H9 (cell line): ENCODE data around the gene SYT7. TPM values are rescaled to one million over a fixed set of nuclear protein-coding genes. Genes with fewer than 3 reads are reported as not detected.

ENCODE experiments used
- DNase-seq: peaks from one replicate; pipeline ENCODE4 v3.0.0-alpha.2; 2017
- H2AFZ ChIP-seq: one replicate; pipeline ENCODE4 v1.6.1; 2013; ENCODE audit warnings: mild to moderate bottlenecking, low read length, control low read depth, moderate library complexity
- H2AK5ac ChIP-seq: 2 replicates; pipeline ENCODE4 v1.6.1; 2013; ENCODE audit warnings: low read length, control low read depth, mixed read lengths; ENCODE audit not compliant: insufficient read length
- H2BK120ac ChIP-seq: one replicate; pipeline ENCODE4 v1.6.1; 2013; ENCODE audit warnings: low read depth, mild to moderate bottlenecking, low read length, control low read depth, inconsistent platforms; ENCODE audit not compliant: poor library complexity, severe bottlenecking
- H2BK12ac ChIP-seq: 2 replicates; pipeline ENCODE4 v1.6.1; 2013; ENCODE audit warnings: low read length, control low read depth, mixed read lengths, low read depth; ENCODE audit not compliant: insufficient read length
- H2BK15ac ChIP-seq: 2 replicates; pipeline ENCODE4 v1.6.1; 2013; ENCODE audit warnings: low read depth, low read length, control low read depth
- H2BK20ac ChIP-seq: one replicate; pipeline ENCODE4 v1.6.1; 2013; ENCODE audit warnings: low read depth, mild to moderate bottlenecking, low read length, control low read depth, inconsistent platforms; ENCODE audit not compliant: poor library complexity, severe bottlenecking
- H2BK5ac ChIP-seq: 2 replicates; pipeline ENCODE4 v1.6.1; 2013; ENCODE audit warnings: low read length, control low read depth, mixed read lengths; ENCODE audit not compliant: insufficient read length
- H3K14ac ChIP-seq: 2 replicates; pipeline ENCODE4 v1.6.1; 2013; ENCODE audit warnings: low read length, control low read depth; ENCODE audit not compliant: insufficient read depth
- H3K18ac ChIP-seq: 2 replicates; pipeline ENCODE4 v1.6.1; 2013; ENCODE audit warnings: low read depth, mild to moderate bottlenecking, mixed read lengths, low read length, control low read depth; ENCODE audit not compliant: insufficient read length
- H3K23ac ChIP-seq: 2 replicates; pipeline ENCODE4 v1.6.1; 2013; ENCODE audit warnings: low read length, control low read depth, mixed read lengths, low read depth; ENCODE audit not compliant: insufficient read length
- H3K23me2 ChIP-seq: 2 replicates; pipeline ENCODE4 v1.6.1; 2013; ENCODE audit warnings: low read depth, mild to moderate bottlenecking, mixed read lengths, low read length, control low read depth; ENCODE audit not compliant: insufficient read length, poor library complexity, severe bottlenecking
- H3K27ac ChIP-seq: 2 replicates; pipeline ENCODE4 v1.5.1; 2013; ENCODE audit warnings: low read length, control low read depth, mixed read lengths, low read depth; ENCODE audit not compliant: insufficient read length
- H3K27me3 ChIP-seq: 2 replicates; pipeline ENCODE4 v1.6.1; 2013; ENCODE audit warnings: low read length, control low read depth, inconsistent platforms; ENCODE audit not compliant: insufficient read depth
- H3K4ac ChIP-seq: 2 replicates; pipeline ENCODE4 v1.6.1; 2013; ENCODE audit warnings: low read depth, mild to moderate bottlenecking, control low read depth, inconsistent platforms, low read length, moderate library complexity
- H3K4me1 ChIP-seq: 2 replicates; pipeline ENCODE4 v1.6.1; 2013; ENCODE audit warnings: low read length, control low read depth, inconsistent platforms; ENCODE audit not compliant: insufficient read depth
- H3K4me2 ChIP-seq: 2 replicates; pipeline ENCODE4 v1.6.1; 2013; ENCODE audit warnings: low read length, control low read depth, mixed read lengths; ENCODE audit not compliant: insufficient read length, insufficient read depth
- H3K56ac ChIP-seq: 2 replicates; pipeline ENCODE4 v1.6.1; 2013; ENCODE audit warnings: low read depth, mild to moderate bottlenecking, mixed read lengths, low read length, control low read depth; ENCODE audit not compliant: insufficient read length
- H3K79me1 ChIP-seq: 2 replicates; pipeline ENCODE4 v1.6.1; 2013; ENCODE audit warnings: low read depth, mild to moderate bottlenecking, moderate library complexity, low read length, control low read depth, inconsistent platforms; ENCODE audit not compliant: insufficient read depth, poor library complexity, severe bottlenecking
- H3K79me2 ChIP-seq: 2 replicates; pipeline ENCODE4 v1.6.1; 2013; ENCODE audit warnings: low read length, control low read depth, inconsistent platforms; ENCODE audit not compliant: insufficient read depth
- H3K9ac ChIP-seq: 2 replicates; pipeline ENCODE4 v1.6.1; 2013; ENCODE audit warnings: low read length, control low read depth, mixed read lengths; ENCODE audit not compliant: insufficient read length; ENCODE audit errors: extremely low read depth
- H3K9me3 ChIP-seq: one replicate; pipeline ENCODE4 v1.6.1; 2013; ENCODE audit warnings: low read depth, low read length, inconsistent platforms; ENCODE audit not compliant: control insufficient read depth
- H3T11ph ChIP-seq: one replicate; pipeline ENCODE4 v1.6.1; 2013; ENCODE audit warnings: mild to moderate bottlenecking, low read length, control low read depth, inconsistent platforms
- H4K20me1 ChIP-seq: one replicate; pipeline ENCODE4 v1.6.1; 2013; ENCODE audit not compliant: control insufficient read depth, insufficient read length, insufficient read depth
- H4K5ac ChIP-seq: 2 replicates; pipeline ENCODE4 v1.6.1; 2013; ENCODE audit warnings: low read depth, mild to moderate bottlenecking, mixed read lengths, low read length, control low read depth; ENCODE audit not compliant: insufficient read length
- H4K8ac ChIP-seq: replicated peaks from 2 replicates; pipeline ENCODE4 v1.6.1; 2013; ENCODE audit warnings: low read length, control low read depth, mixed read lengths, low read depth; ENCODE audit not compliant: insufficient read length
- H4K91ac ChIP-seq: 2 replicates; pipeline ENCODE4 v1.6.1; 2013; ENCODE audit warnings: low read depth, mild to moderate bottlenecking, moderate library complexity, mixed read lengths, low read length, control low read depth; ENCODE audit not compliant: insufficient read length
- H3K27ac Mint-ChIP-seq, 3 experiments: 2 replicates in 2 of 3; 3 replicates in 1 of 3; pipeline ENCODE4 v1.8.0; 2020 to 2021; ENCODE audit warnings: mixed read lengths in 3 of 3, mild to moderate bottlenecking in 1 of 3, moderate library complexity in 1 of 3
- H3K27me3 Mint-ChIP-seq: 2 replicates; pipeline ENCODE4 v1.8.0; 2021; ENCODE audit warnings: low read depth, mild to moderate bottlenecking, moderate library complexity, mixed read lengths
- H3K36me3 Mint-ChIP-seq, 3 experiments: 2 replicates in 2 of 3; 3 replicates in 1 of 3; pipeline ENCODE4 v1.8.0; 2020 to 2021; ENCODE audit warnings: low read depth in 3 of 3, mixed read lengths in 3 of 3; ENCODE audit not compliant: insufficient read depth in 1 of 3
- H3K4me1 Mint-ChIP-seq, 2 experiments: 2 replicates each; pipeline ENCODE4 v1.8.0; 2020; ENCODE audit warnings: mixed read lengths in 2 of 2
- H3K4me3 Mint-ChIP-seq, 2 experiments: 2 replicates in 1 of 2; 3 replicates in 1 of 2; pipeline ENCODE4 v1.8.0; 2020 to 2021; ENCODE audit warnings: mild to moderate bottlenecking in 2 of 2, mixed read lengths in 2 of 2, moderate library complexity in 1 of 2
- H3K9me3 Mint-ChIP-seq, 2 experiments: 2 replicates in 1 of 2; 3 replicates in 1 of 2; pipeline ENCODE4 v1.8.0; 2020; ENCODE audit warnings: mild to moderate bottlenecking in 2 of 2, mixed read lengths in 2 of 2, moderate library complexity in 1 of 2
- CTCF ChIP-seq: fragments of 200-600 bp; sonication (generic); conservative IDR thresholded peaks from 3 replicates; pipeline ENCODE4 v1.8.0; 2021; ENCODE audit warnings: antibody characterized with exemption, mild to moderate bottlenecking
- WGBS: extraction: QIAGEN DNeasy Blood & Tissue Kit; methylation state at CpG from one replicate; pipeline ENCODE4 v1.1.7; 2013; ENCODE audit warnings: missing lambda C conversion rate, low lambda C conversion rate, mixed read lengths; ENCODE audit not compliant: insufficient read length; ENCODE audit errors: extremely low coverage; 5-methylcytosine and 5-hydroxymethylcytosine counted together
- total RNA-seq: library from RNA; stranded (reverse); gene quantifications from 2 replicates; pipeline ENCODE4 v1.2.1, GENCODE V29; 2021

SYT7 gene
- total RNA-seq, 1 experiment from 2014 or later: 8.8 TPM

DNA sequence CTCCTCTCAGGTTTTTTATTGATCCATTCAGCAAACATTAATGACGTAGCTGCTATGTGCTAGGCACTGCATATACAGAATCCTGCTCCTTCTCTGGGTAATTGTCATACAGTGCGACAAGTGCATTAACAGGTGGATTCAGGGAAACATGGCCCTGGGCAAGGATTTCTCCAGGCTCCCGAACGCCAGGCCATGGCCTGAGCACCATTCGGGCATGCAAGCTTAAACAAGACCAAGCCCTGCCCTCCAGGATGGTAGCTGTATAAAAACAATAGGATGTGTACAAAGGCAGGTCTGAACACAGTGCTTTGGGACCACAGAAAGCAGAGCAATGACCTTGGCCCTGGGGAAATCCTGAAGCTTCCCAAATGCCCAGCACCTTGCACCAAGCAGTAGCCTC, 9.1 kb upstream of the SYT7 start:
- no peak overlapping the region for H3K23ac ChIP-seq
- H3K56ac ChIP-seq: no peak overlapping the region
- H3K9me3 ChIP-seq: no peaks in the 10 kb centered on the region
- no peak overlapping the region for H4K5ac ChIP-seq
- no peak overlapping the region for H4K91ac ChIP-seq
- H3K23me2 ChIP-seq: peaks cover 17% of the 10 kb centered on the region
- no peaks in the 10 kb centered on the region for H3K27me3 ChIP-seq
- no peak overlapping the region for H3K4ac ChIP-seq
- no peak overlapping the region for H3K27ac ChIP-seq
- H2AK5ac ChIP-seq: no peak overlapping the region
- peaks cover 32 to 52% of the 10 kb centered on the region in 2 experiments for H3K4me1 Mint-ChIP-seq
- H3K79me2 ChIP-seq: no peaks in the 10 kb centered on the region
- H3T11ph ChIP-seq: no peak overlapping the region
- no peak overlapping the region for H3K9ac ChIP-seq
- no peak overlapping the region for H3K14ac ChIP-seq
- H2AFZ ChIP-seq: no peak overlapping the region
- no peak overlapping the region for H2BK15ac ChIP-seq
- peaks cover 64% of the 10 kb centered on the region for H3K27me3 Mint-ChIP-seq
- no peak overlapping the region for H3K4me2 ChIP-seq
- H4K8ac ChIP-seq: no peak overlapping the region
- H2BK20ac ChIP-seq: no peak overlapping the region
- no peak for DNase-seq
- WGBS: no CpG with 5 or more reads among the region's 5 CpGs
- H3K4me1 ChIP-seq: peaks cover under 1% of the 10 kb centered on the region; the same call in 1 of the 2 replicates
- no peak overlapping the region for H2BK5ac ChIP-seq
- no peak overlapping the region for H2BK120ac ChIP-seq
- no peak overlapping the region for H2BK12ac ChIP-seq
- no peaks in the 10 kb centered on the region for H3K36me3 Mint-ChIP-seq
- H3K9me3 Mint-ChIP-seq: no peaks in the 10 kb centered on the region; a peak in 1 of 5 replicates
- no peak overlapping the region for H3K27ac Mint-ChIP-seq
- no peaks in the 10 kb centered on the region for H4K20me1 ChIP-seq
- H3K79me1 ChIP-seq: no peaks in the 10 kb centered on the region
- no peak overlapping the region; a peak in 1 of 5 replicates for H3K4me3 Mint-ChIP-seq
- TF ChIP-seq CTCF: no peak
- H3K18ac ChIP-seq: no peak overlapping the region
